Bronchial epithelial cell (primary cell): ENCODE data around the gene SPRED2. TPM values are rescaled to one million over a fixed set of nuclear protein-coding genes. Genes with fewer than 3 reads are reported as not detected.

ENCODE experiments used
- DNase-seq: peaks from one replicate; pipeline ENCODE4 v3.0.0-alpha.2; 2010; ENCODE audit warnings: low read depth
- FAIRE-seq: peaks from 2 replicates; lab custom pipeline; 2011; peaks lifted over from hg19 to GRCh38; lab: Jason Lieb, UNC
- H3K27me3 ChIP-seq: 2 replicates; pipeline ENCODE4 v1.5.1; 2011; ENCODE audit warnings: low read length; ENCODE audit not compliant: control insufficient read depth, insufficient read depth
- H3K36me3 ChIP-seq: 2 replicates; pipeline ENCODE4 v1.5.1; 2011; ENCODE audit warnings: low read length; ENCODE audit not compliant: control insufficient read depth, insufficient read depth
- H3K4me3 ChIP-seq: 2 replicates; pipeline ENCODE4 v1.5.1; 2011; ENCODE audit warnings: mild to moderate bottlenecking, low read depth, low read length, control low read depth
- total RNA-seq: library from RNA; depleted of rRNA; stranded (reverse); fragments of >200 nt; gene quantifications from 2 replicates; pipeline ENCODE4 v1.2.1, GENCODE V29; 2014
- TF ChIP-seq, protein P1 (sequence below): IDR thresholded peaks from 2 replicates; pipeline ENCODE4 v1.5.1; 2011; ENCODE audit warnings: mild to moderate bottlenecking, moderate library complexity, low read length, control low read depth, inconsistent platforms; ENCODE audit not compliant: insufficient read depth, severe bottlenecking

The SPRED2 gene
- total RNA-seq, 1 donor from 2014 or later, result 3.4 TPM

- Histone ChIP-seq H3K4me3 (no peak overlapping the region), H3K36me3 (no peaks in the 10 kb centered on the region), H3K27me3 (no peaks in the 10 kb centered on the region)
- no peak for DNase-seq
- TF ChIP-seq, protein P1, sequence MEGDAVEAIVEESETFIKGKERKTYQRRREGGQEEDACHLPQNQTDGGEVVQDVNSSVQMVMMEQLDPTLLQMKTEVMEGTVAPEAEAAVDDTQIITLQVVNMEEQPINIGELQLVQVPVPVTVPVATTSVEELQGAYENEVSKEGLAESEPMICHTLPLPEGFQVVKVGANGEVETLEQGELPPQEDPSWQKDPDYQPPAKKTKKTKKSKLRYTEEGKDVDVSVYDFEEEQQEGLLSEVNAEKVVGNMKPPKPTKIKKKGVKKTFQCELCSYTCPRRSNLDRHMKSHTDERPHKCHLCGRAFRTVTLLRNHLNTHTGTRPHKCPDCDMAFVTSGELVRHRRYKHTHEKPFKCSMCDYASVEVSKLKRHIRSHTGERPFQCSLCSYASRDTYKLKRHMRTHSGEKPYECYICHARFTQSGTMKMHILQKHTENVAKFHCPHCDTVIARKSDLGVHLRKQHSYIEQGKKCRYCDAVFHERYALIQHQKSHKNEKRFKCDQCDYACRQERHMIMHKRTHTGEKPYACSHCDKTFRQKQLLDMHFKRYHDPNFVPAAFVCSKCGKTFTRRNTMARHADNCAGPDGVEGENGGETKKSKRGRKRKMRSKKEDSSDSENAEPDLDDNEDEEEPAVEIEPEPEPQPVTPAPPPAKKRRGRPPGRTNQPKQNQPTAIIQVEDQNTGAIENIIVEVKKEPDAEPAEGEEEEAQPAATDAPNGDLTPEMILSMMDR, result no peak
- FAIRE-seq, result no peak
Measured at GRCh38 chr2:65409045-65409444, 23.4 kb downstream of the SPRED2 start.

DNA sequence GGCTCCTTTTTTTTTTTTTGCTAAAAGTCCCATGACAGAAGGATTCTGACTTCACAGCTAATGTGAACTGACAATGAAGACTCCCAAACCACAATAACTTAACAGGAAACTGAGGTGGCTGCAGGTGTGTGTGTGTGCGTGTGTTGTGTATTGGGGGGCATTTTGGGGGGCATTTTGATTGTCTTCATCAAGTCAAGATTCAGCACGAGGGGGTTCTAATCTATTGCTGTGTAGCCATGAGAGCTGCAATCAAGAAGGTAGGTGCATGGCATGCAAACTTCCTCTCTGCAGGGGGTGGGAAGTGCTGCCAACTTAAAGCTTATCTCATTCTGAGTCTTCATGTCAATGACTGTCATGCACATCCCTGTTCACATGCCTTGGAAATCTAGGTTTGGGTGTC lies 25.2 kb downstream of the SPRED2 start:
- FAIRE-seq (no peak), DNase-seq (no peak)
- no peaks in the 10 kb centered on the region for H3K27me3 ChIP-seq
- H3K36me3 ChIP-seq, result no peaks in the 10 kb centered on the region
- TF ChIP-seq, protein P1, result no peak
- H3K4me3 ChIP-seq, result no peak overlapping the region

DNA sequence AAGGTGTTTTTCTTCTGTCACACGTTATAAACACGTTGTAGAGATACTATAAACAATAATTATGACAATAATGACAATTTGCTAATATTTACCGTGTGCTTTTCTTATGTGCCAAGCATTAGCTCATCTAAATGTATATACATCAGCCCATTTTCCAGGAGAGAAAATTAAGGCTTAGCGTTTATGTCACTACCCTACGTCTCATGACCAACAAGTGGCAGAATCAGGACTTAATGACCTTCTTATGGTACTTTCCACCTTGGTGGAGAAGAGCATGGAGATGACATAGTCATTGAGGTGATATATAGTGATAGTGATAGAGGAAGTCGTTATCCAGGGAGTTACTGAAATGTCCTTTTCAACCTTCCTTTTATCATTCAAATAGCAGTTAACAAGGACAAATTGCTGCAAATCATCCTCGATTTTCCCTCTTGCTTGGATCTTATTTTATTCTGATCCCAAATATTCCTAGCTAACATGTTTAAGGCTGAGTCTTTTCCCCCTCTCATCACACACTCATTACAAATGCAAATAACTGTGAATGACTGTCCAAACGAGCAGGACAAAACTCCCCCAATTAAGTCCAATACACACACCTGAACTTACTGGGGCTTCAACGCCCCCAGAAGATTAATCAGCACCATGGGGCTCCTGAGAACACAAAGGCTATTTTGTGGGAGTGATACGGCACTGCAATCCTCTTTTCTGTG lies 27.3 kb downstream of the SPRED2 start:
- H3K27me3 ChIP-seq, result no peaks in the 10 kb centered on the region
- DNase-seq (no peak), FAIRE-seq (no peak)
- no peaks in the 10 kb centered on the region for H3K36me3 ChIP-seq
- H3K4me3 ChIP-seq, result no peak overlapping the region
- TF ChIP-seq, protein P1, result no peak

DNA sequence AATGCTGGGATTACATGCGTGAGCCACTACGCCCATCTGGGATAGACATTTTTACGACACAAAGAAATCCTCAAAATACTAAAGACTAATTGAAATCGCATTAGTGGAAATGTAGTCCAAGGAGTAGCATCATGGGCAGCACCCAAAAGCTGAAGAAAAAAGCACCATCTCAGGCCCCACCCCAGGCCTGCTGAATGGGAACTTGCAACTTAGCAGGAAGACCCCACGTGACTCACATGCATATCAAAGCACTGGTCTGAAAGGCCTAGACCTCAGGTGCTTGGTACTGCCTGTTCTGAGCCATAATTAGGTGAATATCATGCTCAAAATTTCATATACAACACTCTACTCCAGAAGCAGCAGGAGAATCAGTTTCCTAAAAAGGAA lies 28.9 kb downstream of the SPRED2 start:
- Histone ChIP-seq H3K4me3 (no peak overlapping the region), H3K27me3 (no peaks in the 10 kb centered on the region), H3K36me3 (no peaks in the 10 kb centered on the region)
- FAIRE-seq (no peak), DNase-seq (no peak)
- TF ChIP-seq, protein P1, result no peak

DNA sequence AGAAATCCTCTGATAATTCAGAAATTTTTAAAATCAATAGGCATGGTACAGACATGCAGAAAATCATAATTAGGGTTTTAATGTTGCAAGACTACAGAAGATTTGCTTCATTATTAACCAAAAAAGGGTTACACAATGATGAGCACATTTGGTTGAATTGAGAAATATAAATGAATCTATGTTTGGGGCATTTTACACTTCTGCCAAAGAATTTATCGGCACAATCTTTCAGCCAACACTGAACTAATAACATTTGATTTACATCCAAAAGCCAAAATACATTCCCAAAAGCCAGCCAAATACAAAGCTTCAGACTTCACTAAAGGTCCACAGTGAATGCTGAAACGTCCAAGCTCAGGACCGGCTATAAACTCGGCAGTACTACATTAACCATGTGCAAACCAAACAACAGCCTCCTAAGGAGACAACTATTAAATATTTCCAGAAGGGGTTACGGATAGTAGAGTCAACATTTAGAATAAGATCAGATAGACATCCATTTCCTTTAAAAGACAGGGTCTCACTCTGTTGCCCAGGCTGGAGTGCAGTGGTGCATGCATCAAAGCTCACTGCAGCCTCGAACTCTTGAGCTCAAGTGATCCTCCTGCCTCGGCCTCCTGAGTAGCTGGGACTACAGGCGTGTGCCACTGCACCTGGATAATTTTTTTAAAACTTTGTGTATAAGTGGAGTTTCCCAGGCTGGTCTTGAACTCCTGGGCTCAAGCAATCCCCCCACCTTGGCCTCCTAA lies 29.4 kb downstream of the SPRED2 start:
- Histone ChIP-seq H3K27me3 (no peaks in the 10 kb centered on the region), H3K4me3 (no peak overlapping the region), H3K36me3 (no peaks in the 10 kb centered on the region)
- DNase-seq, result no peak
- TF ChIP-seq, protein P1, result no peak
- no peak for FAIRE-seq
